HG02763 (cell line): ENCODE results near the gene MOSPD3.

Experiments
- ATAC-seq: cut with Tn5 transposase; IDR thresholded peaks from one replicate; pipeline ENCODE4 v1.9.1; 2021; ENCODE audit warnings: mild to moderate bottlenecking, moderate library complexity; ENCODE audit not compliant: unreplicated experiment

The MOSPD3 gene

DNA sequence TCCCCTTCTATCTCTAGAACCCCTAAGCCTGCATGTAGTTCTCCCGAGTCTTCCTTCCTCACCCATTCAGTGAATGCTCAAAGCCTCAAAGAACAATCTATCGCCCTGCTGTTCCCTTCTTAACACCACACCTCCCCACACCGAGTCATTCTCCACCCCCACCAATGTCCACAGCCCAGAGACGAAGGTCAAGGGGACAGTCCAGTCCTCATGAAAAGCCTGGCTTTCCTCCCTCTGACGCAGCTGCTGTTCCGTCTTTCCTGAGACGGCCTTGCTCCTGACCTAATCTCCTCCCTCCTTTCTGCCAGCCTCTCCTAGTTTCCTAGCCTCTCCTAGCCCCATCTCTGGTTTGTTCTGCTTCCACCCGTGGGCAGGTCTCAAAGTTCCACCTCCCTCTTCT is 9.2 kb downstream of the MOSPD3 start:
- ATAC-seq, result no peak

DNA sequence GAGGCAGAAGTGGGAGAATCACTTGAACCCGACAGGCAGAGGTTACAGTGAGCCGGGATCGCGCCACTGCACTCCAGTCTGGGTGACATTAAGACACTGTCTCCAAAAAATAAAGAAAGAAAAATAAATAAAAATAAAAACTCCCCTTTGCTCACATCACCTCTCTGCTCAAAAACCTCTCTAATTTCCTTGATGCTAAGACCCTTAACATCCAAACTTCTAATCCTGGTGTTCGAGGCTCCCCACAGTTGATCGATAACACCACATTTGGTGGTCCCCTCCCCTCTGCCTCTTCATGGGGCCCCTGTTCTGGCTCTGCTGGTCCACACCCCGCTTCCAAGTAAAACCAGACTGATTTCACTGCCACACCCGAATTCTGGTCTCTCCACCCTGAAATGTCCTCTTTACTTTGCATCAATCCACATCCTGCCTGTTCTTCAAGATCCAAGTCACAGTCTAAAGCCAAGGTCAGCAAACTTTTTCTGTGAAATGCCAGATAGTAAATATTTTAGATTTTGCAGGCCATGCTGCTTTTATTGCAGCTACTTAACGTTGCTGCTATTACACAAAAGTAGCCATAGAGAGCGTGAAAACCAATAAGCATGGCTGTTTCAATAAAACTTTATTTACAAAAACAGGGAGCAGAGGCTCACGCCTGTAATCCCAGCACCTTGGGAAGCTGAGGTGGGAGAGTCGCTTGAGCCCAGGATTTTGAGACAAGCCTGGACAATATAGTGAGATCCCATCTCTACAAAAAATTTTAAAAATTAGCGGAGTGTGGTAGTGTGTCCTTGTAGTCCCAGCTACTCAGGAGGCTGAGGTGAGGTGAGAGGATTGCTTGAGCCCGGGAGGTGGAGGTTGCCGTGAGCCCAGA is 11.8 kb downstream of the MOSPD3 start:
- ATAC-seq, result no peak

DNA sequence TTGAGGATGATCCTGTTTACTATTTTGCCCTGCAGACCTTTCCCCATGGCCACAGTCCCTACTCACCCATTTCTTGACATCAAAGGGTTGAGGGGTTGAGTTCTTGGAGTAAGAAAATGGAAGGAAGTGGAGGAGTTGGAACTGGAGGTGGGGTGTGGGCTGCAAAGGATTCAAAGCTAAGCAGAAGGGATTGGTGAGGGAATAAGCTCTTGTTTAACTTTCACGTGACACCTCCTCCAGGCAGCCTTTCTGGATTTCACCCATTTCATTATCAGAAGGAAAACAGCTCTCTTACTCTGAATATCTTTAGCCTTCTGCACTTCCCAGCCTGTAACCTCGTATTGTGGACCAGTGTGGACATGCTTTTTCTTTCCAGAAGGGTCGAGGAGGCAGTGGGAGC is 13.7 kb downstream of the MOSPD3 start:
- no peak for ATAC-seq

DNA sequence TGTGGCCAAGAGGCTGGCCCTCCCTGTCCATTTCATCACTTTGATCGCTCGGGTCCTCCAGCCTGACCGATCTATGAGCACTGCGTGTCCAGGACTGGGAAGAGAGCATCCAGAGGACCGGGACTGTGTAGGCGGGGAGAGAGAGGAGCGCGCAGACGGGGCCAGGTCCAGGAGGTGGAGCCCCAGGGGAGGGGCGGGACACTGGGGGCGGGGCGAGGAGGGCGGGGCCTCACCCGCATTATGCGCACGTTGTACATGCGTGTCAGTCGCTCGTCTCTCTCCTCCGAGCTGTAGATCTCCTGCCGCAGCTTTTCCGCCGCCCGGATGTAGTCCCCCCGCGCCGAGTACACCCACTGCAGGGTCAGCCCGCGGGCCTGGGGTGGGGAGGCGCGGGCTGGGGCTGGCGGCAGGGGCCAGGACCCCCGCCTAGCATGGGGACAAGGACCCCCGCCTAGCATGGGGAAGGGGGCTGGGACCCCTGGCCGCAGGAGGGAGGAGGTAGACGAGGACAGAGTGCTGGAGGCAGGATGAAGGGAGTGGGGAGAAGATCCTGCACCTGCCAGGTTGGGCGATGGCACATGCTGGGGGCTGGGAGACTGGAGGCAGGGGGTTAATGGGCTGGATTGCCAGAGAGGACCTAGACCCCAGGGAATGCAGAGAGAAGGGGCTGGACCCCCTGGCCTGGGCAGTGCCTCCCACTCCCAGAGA is 14.3 kb downstream of the MOSPD3 start:
- ATAC-seq, result no peak

DNA sequence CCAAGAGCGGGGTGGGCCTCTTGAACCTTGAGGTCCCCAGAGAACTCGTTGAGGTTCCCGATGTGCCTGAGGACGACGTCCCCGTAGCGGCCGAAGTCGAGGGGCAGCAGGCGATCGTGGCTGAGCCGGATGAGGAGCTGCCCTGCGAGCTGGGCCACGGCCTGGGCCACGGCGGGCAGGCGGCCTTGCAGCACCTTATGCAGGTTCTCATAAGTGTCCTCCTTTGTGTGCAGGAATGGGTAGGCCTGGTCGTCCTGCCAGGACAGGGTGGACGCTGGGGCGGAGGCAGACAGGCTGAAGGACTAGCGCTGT is 14.9 kb downstream of the MOSPD3 start:
- ATAC-seq, result no peak

DNA sequence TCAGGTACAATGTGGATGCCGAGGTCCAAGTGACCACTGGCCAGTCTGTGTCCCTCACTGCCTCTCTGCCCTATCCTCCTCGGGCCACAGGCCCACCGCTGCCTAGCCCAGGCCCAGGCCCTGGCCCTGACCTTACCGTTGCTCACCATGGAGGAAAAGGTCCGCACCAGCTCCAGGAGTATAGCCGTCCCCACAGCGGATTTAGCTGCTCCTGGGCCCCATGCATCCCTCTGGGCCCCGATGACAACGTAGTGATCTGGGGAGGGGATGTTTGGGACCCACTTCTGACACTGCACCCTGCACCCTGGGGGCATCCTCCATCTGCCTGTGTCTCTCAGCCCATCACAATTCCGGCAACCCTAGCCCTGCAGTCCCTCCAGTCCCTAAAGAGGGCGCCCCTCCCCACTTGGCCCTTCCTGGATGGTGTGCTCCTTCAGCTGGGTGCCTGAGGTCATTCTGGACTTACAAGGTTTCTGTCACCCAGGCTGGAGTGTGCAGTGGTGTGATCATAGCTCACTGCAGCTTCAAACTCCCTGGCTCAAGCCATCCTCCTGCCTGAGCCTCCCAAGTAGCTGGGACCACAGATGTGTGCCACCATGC is 16.9 kb downstream of the MOSPD3 start:
- no peak for ATAC-seq

DNA sequence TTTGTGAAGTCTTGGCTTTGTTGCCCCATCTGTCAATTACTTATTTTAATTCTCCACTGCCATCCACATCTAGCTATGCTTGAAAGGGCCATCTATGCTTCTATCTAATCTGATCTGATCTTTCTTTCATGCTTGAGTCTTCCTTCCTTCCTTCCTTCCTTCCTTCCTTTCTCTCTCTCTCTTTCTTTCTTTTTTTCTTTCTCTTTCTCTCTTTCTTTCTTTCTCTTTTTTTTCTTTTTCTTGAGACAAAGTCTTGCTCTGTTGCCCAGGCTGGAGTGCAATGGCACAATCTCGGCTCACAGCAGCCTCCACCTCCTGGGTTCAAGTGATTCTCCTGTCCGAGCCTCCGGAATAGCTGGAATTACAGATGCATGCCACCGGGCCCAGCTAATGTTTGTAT is 17.7 kb downstream of the MOSPD3 start:
- no peak for ATAC-seq

DNA sequence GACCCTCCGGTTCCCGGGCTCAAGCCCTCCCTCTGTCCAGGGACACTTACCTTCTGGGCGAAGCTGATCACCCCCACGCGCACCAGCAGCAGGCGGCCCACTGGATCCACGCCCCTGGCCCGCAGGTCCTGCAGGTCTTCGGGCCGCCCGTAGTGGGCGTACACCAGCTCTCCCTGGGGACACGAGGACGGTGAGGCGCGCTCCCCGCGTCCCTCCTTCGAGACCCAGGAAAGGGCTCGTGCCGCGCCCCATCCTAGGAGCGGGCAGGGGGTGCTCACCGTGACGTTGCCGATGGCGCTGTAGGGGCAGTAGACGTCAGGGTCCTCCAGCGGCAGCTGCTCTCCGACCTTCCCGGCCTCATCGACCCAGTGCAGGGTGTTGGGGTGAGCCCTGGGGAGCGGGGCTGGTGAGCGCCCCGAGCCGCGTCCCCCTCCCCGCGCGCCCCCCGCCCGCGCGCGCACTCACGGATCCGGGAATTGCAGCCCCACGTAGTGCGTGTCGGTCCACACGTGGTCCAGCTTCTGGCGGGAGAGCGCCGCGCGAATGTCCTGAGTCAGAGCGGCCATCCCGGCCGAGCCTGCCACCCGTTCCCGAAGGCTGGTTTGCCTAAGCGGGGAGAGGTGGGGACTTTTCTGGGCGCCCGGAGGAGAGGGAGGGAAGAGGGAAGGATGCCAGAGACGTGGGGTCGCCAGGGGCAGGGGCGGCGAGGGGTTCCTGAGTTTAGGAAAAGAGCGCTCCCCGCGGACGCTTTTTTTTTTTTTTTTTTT is 20.8 kb downstream of the MOSPD3 start:
- no peak for ATAC-seq

DNA sequence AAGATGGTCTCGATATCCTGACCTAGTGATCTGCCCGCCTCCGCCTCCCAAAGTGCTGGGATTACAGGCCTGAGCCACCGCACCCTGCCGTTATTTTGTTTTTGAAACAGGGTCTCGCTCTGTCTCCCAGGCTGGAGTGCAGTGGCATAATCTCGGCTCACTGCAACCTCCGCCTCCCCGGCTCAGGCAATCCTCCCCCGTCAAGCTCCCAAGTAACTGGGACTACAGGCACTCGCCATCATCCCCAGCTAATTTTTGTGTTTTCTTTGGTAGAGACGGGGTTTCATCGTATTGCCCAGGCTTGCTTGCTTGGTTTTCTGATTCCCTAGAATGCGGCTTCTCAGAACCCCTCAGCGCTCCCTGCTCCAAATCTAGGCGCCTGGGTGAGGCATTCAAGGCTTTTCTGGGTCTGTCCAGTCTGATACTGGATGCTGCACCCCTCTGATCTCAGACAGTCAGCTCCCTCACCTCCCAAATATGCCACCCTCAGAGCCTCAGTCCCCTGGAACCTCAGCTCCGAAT is 27.7 kb downstream of the MOSPD3 start:
- ATAC-seq, result no peak

DNA sequence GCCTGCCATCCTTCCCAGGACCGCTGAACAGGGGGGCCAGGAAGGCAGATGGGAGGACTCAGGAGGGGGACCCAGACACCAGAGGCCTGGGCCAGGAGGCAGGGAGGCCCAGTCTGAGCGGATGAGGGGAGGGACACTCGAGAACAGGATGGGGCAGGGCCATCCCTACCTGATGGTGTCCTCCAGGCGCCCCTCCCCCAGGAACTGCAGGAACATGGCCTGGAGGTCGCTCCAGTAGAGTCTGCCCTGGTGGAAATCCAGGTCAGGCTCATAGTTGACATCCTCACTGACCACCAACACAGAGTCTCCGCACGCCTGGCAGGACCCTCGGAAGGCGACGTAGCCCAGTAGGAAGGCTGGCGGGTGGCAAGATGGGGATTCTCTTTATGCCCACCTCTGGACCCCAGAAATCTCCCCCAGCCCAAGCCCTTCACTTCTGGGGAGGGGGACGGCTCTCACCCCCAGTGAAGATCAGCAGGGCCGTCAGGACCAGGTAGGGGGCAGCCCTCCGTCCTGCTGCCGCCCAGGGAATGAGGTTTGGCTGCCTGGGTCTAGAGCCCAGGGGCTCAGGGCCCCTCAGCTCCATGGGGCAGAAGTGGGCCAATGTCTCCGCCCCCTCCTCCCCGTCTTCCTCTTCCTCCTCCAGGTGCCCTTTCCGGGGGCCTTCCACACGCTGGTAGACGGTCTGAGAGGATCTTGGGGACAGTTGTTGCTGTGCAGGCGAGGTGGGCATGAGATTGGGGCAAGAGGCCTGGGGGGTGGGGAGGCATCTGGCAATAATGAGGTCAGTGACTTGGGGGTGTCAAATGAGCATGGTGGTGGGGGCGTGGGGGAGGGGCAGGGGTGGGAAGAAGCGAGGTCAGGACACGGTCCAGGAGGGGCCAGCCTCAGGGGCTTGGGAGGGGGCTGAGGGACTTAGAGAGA is 28.4 kb downstream of the MOSPD3 start:
- no peak for ATAC-seq

DNA sequence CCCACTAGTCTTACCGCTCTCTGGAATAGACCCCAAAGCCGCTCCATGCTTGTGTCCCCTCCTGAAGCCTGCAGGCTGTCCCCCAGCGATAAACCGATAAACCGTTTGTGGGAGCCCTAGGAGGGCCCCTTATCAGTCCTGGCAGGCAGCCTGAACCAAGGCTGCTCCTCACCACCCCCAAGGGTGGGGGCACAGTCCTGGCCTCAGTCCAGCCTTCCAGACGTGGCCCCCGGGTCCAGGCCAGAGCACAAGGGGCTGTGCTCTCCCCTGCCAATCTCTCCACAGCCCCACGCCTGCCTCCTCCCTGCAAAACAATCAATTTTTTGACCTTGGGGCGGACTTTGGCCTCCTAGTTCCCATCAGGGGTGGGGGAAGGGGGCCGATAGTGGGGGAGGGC is 29.1 kb downstream of the MOSPD3 start, which contains the start of gene TFR2:
Gene TFR2 (minus strand): TSS at position 90 of the 397 bp plus-strand sequence. CDS start 43 bp downstream, at position 47.
- no peak for ATAC-seq

DNA sequence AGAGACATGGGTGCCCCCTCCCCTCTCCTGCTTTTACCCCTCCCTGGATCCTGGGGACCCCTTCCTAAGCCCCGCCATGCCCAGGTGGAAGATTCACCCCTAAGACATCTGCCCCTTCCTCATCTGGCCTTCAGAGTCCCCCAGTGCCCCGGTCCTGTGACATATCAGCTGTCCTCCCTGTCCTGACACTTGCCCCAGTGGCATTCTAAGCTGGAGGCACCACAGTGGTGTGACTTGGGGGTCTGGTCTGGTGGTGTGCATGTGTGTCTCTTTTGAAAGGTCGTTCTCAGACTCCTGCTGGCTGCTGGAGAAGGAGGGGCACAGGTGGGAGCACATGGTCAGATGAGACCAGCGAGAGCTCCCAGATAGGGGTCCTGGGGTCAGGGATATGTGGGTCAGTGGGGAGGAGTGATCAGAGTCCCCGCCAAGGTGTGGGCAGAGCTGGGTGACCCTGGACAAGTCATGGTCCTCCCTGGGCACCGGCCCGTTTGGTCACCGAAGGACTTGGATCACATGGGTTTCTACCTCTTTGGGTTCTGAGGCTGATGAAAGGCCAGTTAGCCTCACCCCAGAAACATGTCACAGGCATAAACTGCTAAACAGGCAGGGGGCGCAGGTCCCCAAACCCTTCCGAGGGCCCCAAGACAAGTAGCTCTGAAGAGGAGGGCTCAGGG is 29.7 kb downstream of the MOSPD3 start:
- no peak for ATAC-seq

DNA sequence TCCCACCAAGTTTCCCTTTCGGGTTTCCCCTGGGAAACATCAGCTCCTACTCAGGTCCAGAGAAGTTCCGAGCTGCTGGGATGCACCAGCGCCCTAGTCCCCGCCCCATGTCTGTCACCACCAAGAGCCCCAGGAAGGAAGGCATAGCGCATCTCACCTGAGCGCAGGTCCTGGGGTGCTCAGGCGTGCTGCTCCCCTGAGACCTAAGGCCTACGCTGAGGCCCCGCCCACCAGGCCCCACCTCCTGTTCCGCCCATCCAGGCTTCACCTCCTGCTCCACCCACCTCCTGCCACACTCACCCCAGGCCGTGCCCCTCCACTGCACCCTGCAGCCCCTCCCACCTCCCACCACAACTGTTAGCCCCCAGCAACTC is 30.2 kb downstream of the MOSPD3 start:
- no peak for ATAC-seq

DNA sequence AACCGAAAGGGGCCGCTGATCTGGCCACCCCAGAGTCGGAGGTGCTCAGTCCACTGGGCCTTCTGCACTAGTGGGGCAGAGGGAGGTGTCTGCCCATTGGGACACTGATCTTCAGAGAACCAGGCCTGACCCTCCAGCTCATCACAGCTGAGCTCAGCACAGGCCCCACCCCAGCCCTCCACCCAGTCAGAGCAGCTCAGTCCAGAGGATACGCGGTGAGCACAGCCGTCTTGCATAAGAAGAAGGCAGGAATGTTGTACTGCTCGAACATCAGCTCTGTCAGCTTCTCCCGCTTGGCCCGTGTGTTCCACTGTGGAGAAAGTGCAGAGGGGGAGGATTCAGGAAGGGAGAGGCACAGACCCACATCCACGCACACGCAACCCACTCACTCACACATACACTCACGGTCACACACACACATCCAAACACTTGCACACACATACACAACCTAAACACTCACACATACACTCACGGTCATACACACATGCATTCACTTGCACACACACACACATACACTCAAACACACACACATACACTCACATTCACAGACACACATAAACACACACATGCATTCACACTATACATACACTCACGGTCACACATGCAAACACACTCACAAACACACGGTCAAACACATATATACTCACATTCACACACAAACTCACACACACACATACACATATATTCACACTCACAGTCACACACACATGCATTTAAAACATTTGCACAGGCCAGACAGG is 37.7 kb downstream of the MOSPD3 start:
- no peak for ATAC-seq

DNA sequence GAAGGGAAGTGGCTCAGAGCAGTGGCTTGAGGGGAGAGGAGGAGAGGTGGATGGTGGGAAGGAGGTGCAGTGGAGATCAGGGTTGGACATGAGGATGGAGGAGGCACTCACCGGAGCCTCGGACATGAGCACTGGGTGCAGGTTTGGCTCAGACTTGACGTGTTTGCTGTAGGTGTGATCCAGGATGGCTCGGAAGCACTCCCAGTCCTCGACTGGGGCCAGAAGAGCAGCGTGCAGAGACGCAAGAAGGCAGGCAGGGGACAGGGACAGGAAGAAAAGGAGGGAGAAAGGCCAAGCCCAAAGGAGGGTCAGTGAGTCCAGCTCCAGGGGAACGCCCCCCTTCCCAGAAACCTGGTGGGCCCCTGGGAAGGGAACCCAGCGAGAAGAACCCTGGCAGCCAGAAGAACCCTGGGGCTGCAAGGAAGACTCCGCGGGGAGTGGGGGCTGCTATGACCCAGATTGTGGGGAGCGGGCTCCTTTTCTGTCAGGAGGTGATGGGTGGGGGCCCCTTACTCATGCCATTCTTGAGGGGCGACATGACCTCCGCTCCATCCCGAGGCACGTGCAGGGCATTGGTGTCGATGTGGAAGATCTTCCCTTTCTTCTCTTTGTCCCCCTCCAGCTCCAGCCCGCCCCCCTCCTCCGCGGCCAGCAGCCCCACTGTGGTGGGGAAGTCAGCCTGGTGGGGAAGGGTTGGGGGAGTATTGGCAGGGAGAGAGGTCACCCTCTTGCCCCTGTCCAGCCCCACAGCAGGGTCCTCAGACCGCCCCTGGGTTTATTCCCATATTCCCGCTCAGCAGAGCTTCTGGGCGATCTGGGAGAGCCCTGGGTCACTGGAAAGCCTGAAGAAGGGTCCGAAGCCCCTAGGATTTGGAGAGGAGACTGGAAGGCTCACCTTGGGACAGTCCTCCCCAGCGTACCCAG is 42.8 kb downstream of the MOSPD3 start:
- no peak for ATAC-seq

DNA sequence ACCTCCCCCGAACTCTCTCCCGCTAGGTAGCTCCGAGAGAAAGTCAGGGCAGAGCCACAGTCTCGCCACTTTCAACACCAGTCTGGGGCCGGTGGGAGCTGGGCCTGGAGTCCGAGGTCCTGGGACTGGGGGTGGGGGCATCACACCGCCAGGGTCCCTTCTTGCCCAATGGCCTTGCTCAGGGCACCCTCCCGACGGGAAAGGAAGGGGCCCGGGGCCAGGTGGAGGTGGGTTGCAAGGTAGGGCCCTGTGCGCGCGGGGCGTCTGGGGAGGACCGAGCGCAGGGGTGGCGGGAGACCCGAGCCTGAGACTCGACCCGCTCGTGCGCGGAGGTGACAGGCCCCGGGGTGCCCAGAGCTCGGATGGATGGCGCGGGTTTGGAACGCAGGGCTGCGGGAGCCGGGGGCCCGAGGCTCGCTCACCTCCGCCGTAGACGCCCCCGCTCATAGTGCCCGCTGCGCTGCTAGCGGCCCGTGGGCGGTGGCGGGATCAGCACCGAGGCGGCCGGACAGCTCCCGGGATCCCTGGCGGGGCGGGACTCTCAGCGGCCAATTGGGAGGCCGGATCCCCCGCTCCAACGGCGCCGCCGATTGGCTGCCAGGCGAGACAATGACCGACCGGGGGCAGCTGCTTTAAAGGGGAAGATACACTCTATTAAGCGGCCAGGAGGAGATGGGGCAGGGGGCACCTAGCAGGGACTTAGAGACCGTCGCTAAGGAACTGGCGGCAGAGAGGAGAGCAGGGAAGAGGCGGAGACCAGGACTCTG is 43.8 kb downstream of the MOSPD3 start, which contains the start of gene ACTL6B:
Gene ACTL6B (minus strand): TSS at position 541 of the 767 bp plus-strand sequence. CDS start 94 bp downstream, at position 447.
- no peak for ATAC-seq
